ENCODE results near the gene SLC26A9. TPM values are rescaled to one million over a fixed set of nuclear protein-coding genes. Genes with fewer than 3 reads are reported as not detected.

SLC26A9 gene
- total and polyA plus RNA-seq, 2 donors (not counting 1 experiment from before 2014, with no cell fraction given), result not detected

DNA sequence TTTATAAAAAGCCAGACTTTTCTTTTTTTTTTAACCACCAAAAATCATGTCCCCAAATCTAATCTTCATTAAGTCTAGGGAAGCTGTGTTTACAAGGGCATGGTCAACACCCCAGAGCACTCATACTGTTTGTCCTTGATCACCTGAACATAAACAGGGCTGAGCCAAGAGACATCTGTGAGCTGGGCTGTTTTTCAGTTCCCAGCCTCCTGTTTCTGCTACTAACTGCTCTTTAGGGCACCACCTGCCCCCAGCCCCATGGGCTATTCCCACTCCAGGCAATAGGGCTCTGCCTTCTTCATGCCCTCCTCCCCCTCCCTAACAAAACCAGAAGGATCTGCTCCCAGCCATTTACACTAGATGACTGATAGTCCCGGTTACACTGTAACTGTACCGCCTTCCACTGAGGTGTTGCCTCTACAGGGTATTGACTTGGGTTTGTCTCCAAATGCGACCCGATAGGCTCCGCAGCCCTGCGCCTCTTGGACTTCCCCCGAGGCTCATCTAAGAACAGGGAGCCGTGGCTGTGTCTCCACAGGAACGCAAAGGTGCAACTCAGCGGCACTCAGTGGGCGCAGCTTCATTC, 11.7 kb upstream of the SLC26A9 start:
- 93% methylated on average over 9 of the region's 11 CpGs for WGBS (ENCODE audit: insufficient coverage)
- no peak for ATAC-seq (ENCODE audit: low read depth)
- H3K9me3 ChIP-seq (ENCODE audit: control extremely low read depth in 1 of 3, control insufficient read depth in 2 of 3, insufficient read depth in 1 of 3, low read length in 2 of 3), result no peaks in the 10 kb centered on the region
- Mint-ChIP-seq H3K27me3 (peaks cover 15% of the 10 kb centered on the region), H3K4me1 (no peaks in the 10 kb centered on the region), H3K4me3 (no peak overlapping the region), H3K27ac (no peak overlapping the region), H3K9me3 (ENCODE audit: insufficient read depth) (no peaks in the 10 kb centered on the region)
- no peak overlapping the region for H3K4me2 ChIP-seq (replicated peaks; ENCODE audit: low read depth, low read length, poor library complexity, severe bottlenecking)
- POLR2A ChIA-PET, result no interaction called here
- H4K20me1 ChIP-seq (ENCODE audit: control insufficient read depth, insufficient read depth, low read length, poor library complexity, severe bottlenecking), result no peaks in the 10 kb centered on the region
- H3K4me1 ChIP-seq (ENCODE audit: control insufficient read depth in 2 of 2, insufficient read depth in 2 of 2, low read length in 2 of 2), result no peaks in the 10 kb centered on the region
- no peak for TF ChIP-seq EZH2 (IDR thresholded peaks at IDR 0.05; ENCODE audit: borderline replicate concordance, insufficient read depth, low read depth, low read length, poor library complexity, severe bottlenecking)
- TF ChIP-seq, protein P1, sequence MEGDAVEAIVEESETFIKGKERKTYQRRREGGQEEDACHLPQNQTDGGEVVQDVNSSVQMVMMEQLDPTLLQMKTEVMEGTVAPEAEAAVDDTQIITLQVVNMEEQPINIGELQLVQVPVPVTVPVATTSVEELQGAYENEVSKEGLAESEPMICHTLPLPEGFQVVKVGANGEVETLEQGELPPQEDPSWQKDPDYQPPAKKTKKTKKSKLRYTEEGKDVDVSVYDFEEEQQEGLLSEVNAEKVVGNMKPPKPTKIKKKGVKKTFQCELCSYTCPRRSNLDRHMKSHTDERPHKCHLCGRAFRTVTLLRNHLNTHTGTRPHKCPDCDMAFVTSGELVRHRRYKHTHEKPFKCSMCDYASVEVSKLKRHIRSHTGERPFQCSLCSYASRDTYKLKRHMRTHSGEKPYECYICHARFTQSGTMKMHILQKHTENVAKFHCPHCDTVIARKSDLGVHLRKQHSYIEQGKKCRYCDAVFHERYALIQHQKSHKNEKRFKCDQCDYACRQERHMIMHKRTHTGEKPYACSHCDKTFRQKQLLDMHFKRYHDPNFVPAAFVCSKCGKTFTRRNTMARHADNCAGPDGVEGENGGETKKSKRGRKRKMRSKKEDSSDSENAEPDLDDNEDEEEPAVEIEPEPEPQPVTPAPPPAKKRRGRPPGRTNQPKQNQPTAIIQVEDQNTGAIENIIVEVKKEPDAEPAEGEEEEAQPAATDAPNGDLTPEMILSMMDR (IDR thresholded peaks at IDR 0.05), result no peak
- no peaks in the 10 kb centered on the region for H3K36me3 ChIP-seq (replicated peaks in 1 of 2; ENCODE audit: control extremely low read depth in 1 of 2, control insufficient read depth in 1 of 2, extremely low read depth in 1 of 2, insufficient read depth in 2 of 2, low read length in 1 of 2)
- CTCF ChIA-PET, result interaction anchor here (0.7 kb wide), 1 partner anchor 1822 kb away, joined by 3 read pairs; no protein-coding TSS in a partner anchor
- intact Hi-C loops (cut with micrococcal nuclease), result no loop called here
- no peak for DNase-seq
- H3K79me2 ChIP-seq (ENCODE audit: control insufficient read depth, insufficient read depth, low read length), result no peaks in the 10 kb centered on the region
- no peak overlapping the region for H3K9ac ChIP-seq (ENCODE audit: low read length)
- no peaks in the 10 kb centered on the region for H3K27me3 ChIP-seq (replicated peaks in 1 of 4; ENCODE audit: control extremely low read depth in 1 of 4, control insufficient read depth in 3 of 4, insufficient read depth in 4 of 4, low read length in 3 of 4)
- no peak overlapping the region for H3K27ac ChIP-seq (ENCODE audit: low read length in 2 of 2)
- H3K4me3 ChIP-seq (ENCODE audit: control extremely low read depth in 1 of 5, extremely low read depth in 1 of 5, insufficient read depth in 1 of 5, low read depth in 2 of 5, low read length in 4 of 5), result no peak overlapping the region
- no peak overlapping the region for H2AFZ ChIP-seq (ENCODE audit: insufficient read depth, low read depth, low read length, poor library complexity, severe bottlenecking)

DNA sequence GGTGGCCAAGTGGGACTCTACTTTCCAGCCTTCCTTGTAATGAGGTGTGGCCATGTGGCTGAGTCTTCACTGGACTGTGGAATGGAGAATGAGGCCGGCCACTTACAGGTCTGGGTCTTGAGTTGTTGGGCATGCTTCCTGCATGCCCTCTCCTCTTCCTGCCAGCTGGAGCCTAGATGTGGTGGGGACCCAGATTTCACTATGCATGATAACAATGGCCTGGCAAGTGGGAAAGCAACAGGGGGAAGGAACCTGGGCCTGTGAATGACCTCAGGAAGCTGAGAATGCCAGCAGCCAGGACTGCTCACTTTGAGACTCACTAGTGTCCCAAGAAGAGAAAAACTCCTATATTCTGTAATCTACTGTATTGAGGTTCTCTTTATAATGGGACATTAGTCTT, 8.5 kb upstream of the SLC26A9 start:
- no peaks in the 10 kb centered on the region for H3K27me3 ChIP-seq (replicated peaks in 1 of 4; ENCODE audit: control extremely low read depth in 1 of 4, control insufficient read depth in 3 of 4, insufficient read depth in 4 of 4, low read length in 3 of 4)
- no peak overlapping the region for H3K4me3 Mint-ChIP-seq
- H3K4me2 ChIP-seq (replicated peaks; ENCODE audit: low read depth, low read length, poor library complexity, severe bottlenecking), result no peak overlapping the region
- intact Hi-C loops (cut with micrococcal nuclease), result no loop called here
- H4K20me1 ChIP-seq (ENCODE audit: control insufficient read depth, insufficient read depth, low read length, poor library complexity, severe bottlenecking), result no peaks in the 10 kb centered on the region
- H3K27ac ChIP-seq (ENCODE audit: low read length in 2 of 2), result no peak overlapping the region
- no peak overlapping the region for H3K9ac ChIP-seq (ENCODE audit: low read length)
- no peak overlapping the region for H3K27ac Mint-ChIP-seq
- H3K79me2 ChIP-seq (ENCODE audit: control insufficient read depth, insufficient read depth, low read length), result no peaks in the 10 kb centered on the region
- H2AFZ ChIP-seq (ENCODE audit: insufficient read depth, low read depth, low read length, poor library complexity, severe bottlenecking), result no peak overlapping the region
- H3K4me3 ChIP-seq (ENCODE audit: control extremely low read depth in 1 of 5, extremely low read depth in 1 of 5, insufficient read depth in 1 of 5, low read depth in 2 of 5, low read length in 4 of 5), result no peak overlapping the region
- H3K36me3 ChIP-seq (replicated peaks in 1 of 2; ENCODE audit: control extremely low read depth in 1 of 2, control insufficient read depth in 1 of 2, extremely low read depth in 1 of 2, insufficient read depth in 2 of 2, low read length in 1 of 2), result no peaks in the 10 kb centered on the region
- no peaks in the 10 kb centered on the region for H3K9me3 ChIP-seq (ENCODE audit: control extremely low read depth in 1 of 3, control insufficient read depth in 2 of 3, insufficient read depth in 1 of 3, low read length in 2 of 3)
- ATAC-seq (ENCODE audit: low read depth) (no peak), DNase-seq (no peak)
- TF ChIP-seq EZH2 (IDR thresholded peaks at IDR 0.05; ENCODE audit: borderline replicate concordance, insufficient read depth, low read depth, low read length, poor library complexity, severe bottlenecking), result no peak
- TF ChIP-seq, protein P1 (IDR thresholded peaks at IDR 0.05), result no peak
- H3K27me3 Mint-ChIP-seq, result peaks cover 16% of the 10 kb centered on the region
- no peaks in the 10 kb centered on the region for H3K4me1 Mint-ChIP-seq
- no peaks in the 10 kb centered on the region for H3K9me3 Mint-ChIP-seq (ENCODE audit: insufficient read depth)
- H3K4me1 ChIP-seq (ENCODE audit: control insufficient read depth in 2 of 2, insufficient read depth in 2 of 2, low read length in 2 of 2), result no peaks in the 10 kb centered on the region
- 100% methylated on average over 1 of the region's 1 CpG for WGBS (ENCODE audit: insufficient coverage)
- ChIA-PET CTCF (interaction anchor here (1.1 to 1.4 kb wide), 2 partner anchors 26 to 32 kb away, joined by 3 to 4 read pairs; no protein-coding TSS in a partner anchor), POLR2A (no interaction called here)
